Activated naive CD4-positive, alpha-beta T cell treated with anti-CD3 and anti-CD28 coated beads for 36 hours (primary cell): ENCODE measurements around the gene ZC3H11A. TPM values are rescaled to one million over a fixed set of nuclear protein-coding genes. Genes with fewer than 3 reads are reported as not detected.
"Not testable (repeated sequence)": the region's sequence is repeated elsewhere in the genome, so short reads cannot be mapped to it uniquely, and the experiment has no call there.

ENCODE experiments used
- CTCF ChIA-PET: fragments of 350-600 bp; sonication (Branson Sonifier 250); formaldehyde crosslinking; loops from one replicate; lab custom pipeline; 2021; ENCODE audit warnings: antibody characterized with exemption; lab: Charles Lee
- DNase-seq: peaks from one replicate; pipeline ENCODE4 v3.0.0-alpha.2; 2020
- H3K27ac Mint-ChIP-seq: one replicate; pipeline ENCODE4 v1.8.0; 2021; ENCODE audit warnings: mild to moderate bottlenecking, mixed read lengths
- H3K27me3 Mint-ChIP-seq: one replicate; pipeline ENCODE4 v1.8.0; 2021; ENCODE audit warnings: low read depth, mixed read lengths
- H3K36me3 Mint-ChIP-seq: one replicate; pipeline ENCODE4 v1.8.0; 2021; ENCODE audit warnings: low read depth, mixed read lengths
- H3K4me1 Mint-ChIP-seq: one replicate; pipeline ENCODE4 v1.8.0; 2021; ENCODE audit warnings: low read depth, mixed read lengths
- H3K4me3 Mint-ChIP-seq: one replicate; pipeline ENCODE4 v1.8.0; 2021; ENCODE audit warnings: mild to moderate bottlenecking, moderate library complexity, mixed read lengths
- H3K9me3 Mint-ChIP-seq: one replicate; pipeline ENCODE4 v1.8.0; 2021; ENCODE audit warnings: mixed read lengths
- intact Hi-C: fragments of 100-400 bp; cut with micrococcal nuclease; formaldehyde crosslinking; loops from one replicate; pipeline ENCODE4 v1.15.1; 2023
- total RNA-seq, 2 experiments: library from RNA; stranded (reverse); gene quantifications; one replicate each; pipeline ENCODE4 v1.2.3, GENCODE V29; 2021

Gene ZC3H11A
- total RNA-seq, result 10 to 100 TPM; 78.4 to 80.9 TPM

DNA sequence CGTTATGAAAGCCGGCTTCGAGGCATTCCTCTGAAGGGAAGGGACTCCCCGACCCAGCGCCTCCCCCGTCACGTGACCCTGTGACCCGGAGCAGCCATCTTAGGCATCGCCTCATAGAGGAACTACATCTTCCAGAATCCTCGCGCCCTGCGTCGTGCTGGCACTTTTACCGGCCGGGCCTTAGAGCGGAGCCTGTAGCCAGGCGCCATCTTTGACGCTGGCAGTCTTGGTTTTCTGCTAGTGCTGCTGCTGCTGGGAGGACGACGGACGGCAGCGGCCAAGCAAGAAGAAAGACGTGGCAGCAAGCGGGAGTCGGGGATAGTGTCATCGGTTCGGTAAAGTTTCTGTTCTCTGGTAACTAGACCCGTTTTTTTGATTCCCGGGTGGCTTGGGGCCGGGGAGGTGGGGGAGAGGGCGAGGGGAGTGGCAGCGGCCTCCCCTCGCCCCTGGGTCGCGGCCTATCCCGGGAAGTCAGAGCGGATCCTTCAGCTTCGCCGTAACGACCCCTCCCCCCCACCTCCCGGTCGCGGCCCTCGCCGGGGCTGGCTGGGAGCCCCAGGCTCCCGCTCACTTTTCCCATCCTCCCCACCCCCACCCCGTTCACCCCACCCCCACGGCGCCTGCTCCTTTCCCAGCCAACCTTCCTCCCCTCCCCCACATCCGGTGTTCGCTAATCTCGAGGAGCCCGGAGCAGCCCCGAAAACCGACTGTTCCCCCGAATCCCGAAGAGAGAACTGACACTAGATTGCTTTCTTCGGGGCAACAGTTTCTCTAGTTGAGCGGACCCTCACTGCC is at the start of gene ZC3H11A, which contains the start of gene ZBED6:
TSS of gene ZC3H11A (plus strand) at position 183 of the 795 bp plus-strand sequence. CDS start 21,448 bp downstream, outside the sequence.
TSS of gene ZBED6 (plus strand) at position 183 of the 795 bp plus-strand sequence. CDS start 1,900 bp downstream, outside the sequence.
- H3K27ac Mint-ChIP-seq, result peak within 1 kb of the TSS; percentile 98
- CTCF ChIA-PET, result no interaction called here
- peak within 1 kb of the TSS; percentile 96 for H3K4me3 Mint-ChIP-seq
- no peaks in the 10 kb centered on the region for H3K9me3 Mint-ChIP-seq
- intact Hi-C loops, result loop anchor here (1.0 to 5.0 kb wide), 5 partner anchors 29 to 488 kb away; partner anchors contain the start of genes BTG2, LAX1 and SNRPE
- H3K27me3 Mint-ChIP-seq, result no peaks in the 10 kb centered on the region
- peaks cover 37% of the 10 kb centered on the region for H3K36me3 Mint-ChIP-seq
- peaks cover 47% of the 10 kb centered on the region for H3K4me1 Mint-ChIP-seq
- DNase-seq, result peak; percentile 100

DNA sequence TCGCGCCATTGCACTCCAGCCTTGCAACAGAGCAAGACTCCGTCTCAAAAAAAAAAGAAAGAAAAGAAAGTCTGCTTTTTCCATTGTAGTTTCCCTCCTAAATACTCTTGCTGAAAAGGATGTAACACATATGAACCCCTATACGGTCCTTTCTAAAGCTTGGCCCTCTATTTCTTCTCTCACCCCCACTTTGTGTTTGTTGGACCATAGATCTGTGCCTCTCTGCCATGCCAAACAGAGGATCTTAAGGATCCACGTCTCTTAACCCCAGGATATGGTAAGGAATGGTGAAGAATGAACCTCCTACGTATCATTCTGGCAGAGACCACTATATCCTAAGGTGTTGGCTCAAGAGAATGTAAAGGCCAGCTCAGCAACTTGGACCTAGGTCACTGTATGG is 49.1 kb upstream of the ZC3H11A start:
- Mint-ChIP-seq H3K9me3 (no peaks in the 10 kb centered on the region), H3K4me3 (no peak overlapping the region), H3K36me3 (no peaks in the 10 kb centered on the region), H3K27me3 (no peaks in the 10 kb centered on the region), H3K4me1 (peaks cover 19% of the 10 kb centered on the region), H3K27ac (no peak overlapping the region)
- intact Hi-C loops, result no loop called here
- DNase-seq, result no peak
- CTCF ChIA-PET, result no interaction called here

DNA sequence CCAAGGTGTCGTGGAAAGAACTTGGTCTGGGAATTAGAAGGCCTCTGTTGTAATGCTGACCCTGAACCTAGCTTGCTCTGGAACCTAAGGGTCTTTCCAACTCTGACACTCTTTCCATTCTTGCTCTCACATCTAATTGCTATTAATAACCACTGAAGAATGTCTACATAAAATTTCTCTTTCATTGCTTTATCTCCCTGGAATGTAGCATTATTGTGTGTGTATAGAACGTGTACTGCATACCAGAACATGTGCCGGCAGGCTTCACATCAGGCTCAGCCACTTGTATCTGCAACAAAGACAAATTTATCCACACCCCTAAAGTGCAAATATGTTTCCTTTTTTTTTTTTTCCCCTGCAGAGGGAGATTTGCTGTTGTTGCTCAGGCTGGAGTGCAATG is 44.4 kb upstream of the ZC3H11A start:
- Mint-ChIP-seq H3K4me1 (peaks cover 22% of the 10 kb centered on the region), H3K27ac (no peak overlapping the region), H3K9me3 (no peaks in the 10 kb centered on the region), H3K27me3 (no peaks in the 10 kb centered on the region), H3K4me3 (no peak overlapping the region), H3K36me3 (no peaks in the 10 kb centered on the region)
- CTCF ChIA-PET, result interaction anchor here (0.7 kb wide), 1 partner anchor 125 kb away, joined by 5 read pairs; the partner anchor contains the start of gene ATP2B4
- DNase-seq, result no peak
- intact Hi-C loops, result no loop called here

DNA sequence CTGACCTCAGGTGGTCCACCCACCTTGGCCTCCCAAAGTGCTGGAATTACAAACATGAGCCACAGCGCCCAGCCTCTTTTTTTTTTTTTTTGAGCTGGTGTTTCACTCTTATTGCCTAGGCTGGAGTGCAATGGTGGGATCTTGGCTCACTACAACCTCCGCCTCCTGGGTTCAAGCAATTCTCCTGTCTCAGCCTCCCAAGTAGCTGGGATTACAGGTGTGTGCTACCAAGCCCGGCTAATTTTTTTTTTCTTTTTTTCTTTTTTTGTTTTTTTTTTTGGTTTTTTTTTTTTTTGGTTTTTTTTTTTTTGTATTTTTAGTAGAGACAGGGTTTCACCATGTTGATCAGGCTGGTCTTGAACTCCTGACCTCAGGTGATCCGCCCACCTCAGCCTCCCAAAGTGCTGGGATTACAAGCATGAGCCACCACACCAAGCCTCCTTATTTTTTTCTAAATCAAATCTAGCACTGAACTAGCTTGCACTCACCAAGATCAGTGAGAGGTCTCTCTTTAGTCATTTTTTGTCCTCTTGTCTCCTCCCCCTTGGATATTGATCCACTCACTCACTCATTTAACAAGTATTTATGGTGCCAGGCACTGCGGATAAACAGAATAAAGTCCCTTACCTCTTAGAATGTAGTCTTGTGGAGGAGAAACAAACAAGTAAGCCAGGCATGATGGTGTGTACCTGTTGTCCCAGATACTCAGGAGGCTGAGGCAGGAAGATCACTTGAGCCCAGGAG is 43.6 kb upstream of the ZC3H11A start:
- DNase-seq, H3K27me3 Mint-ChIP-seq, H3K36me3 Mint-ChIP-seq, H3K27ac Mint-ChIP-seq, H3K9me3 Mint-ChIP-seq, H3K4me3 Mint-ChIP-seq, intact Hi-C loops: not testable (repeated sequence)
- H3K4me1 Mint-ChIP-seq, result peaks cover 24% of the 10 kb centered on the region
- CTCF ChIA-PET, result interaction anchor here (0.7 kb wide), 1 partner anchor 125 kb away, joined by 5 read pairs; the partner anchor contains the start of gene ATP2B4

DNA sequence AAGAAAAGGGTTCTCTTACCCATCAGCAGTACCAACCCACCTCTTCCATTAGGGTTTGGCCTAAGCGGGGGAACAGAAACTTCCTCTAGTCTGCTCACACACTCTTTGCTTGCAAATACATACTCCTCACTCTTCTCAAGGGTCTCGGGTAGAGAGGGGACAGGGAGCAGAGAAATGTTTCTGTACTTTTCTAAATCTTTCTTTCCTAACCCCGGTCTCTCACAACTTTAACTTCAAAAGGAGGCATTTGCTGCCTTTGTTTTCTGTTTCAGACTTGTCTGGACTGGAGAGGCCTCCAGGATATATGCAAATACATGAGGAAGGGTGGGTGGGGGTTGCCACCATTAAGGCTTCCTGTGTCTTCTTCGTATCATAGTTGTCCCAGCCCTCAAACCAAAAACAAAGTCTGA is 41.0 kb upstream of the ZC3H11A start:
- Mint-ChIP-seq H3K9me3 (no peaks in the 10 kb centered on the region), H3K4me3 (no peak overlapping the region), H3K4me1 (peaks cover 24% of the 10 kb centered on the region), H3K27me3 (no peaks in the 10 kb centered on the region), H3K27ac (peak overlapping the region; percentile 88), H3K36me3 (no peaks in the 10 kb centered on the region)
- intact Hi-C loops, result loop anchor here (1.0 kb wide), 1 partner anchor 11 kb away; the partner anchor contains the start of gene LAX1
- peak; percentile 69 for DNase-seq
- CTCF ChIA-PET, result no interaction called here

DNA sequence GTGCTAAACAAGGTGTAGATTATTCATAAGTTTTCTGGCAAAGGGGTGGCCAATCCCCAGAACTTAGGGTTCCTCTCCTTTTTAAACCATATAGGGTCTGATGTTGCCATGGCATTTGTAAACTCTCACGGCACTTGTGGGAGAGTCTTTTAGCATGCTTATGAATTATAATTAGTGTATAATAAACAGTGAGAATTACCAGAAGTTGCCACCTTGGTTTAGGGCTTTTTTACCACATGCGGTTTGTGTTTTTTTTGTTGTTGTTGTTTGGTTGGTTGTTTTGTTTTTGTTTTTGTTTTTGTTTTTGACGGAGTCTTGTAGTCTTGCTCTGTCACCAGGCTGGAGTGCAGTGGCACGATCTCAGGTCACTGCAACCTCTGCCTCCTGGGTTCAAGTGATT is 39.4 kb upstream of the ZC3H11A start:
- Mint-ChIP-seq H3K27me3 (no peaks in the 10 kb centered on the region), H3K36me3 (no peaks in the 10 kb centered on the region), H3K27ac (no peak overlapping the region), H3K9me3 (no peaks in the 10 kb centered on the region), H3K4me1 (peaks cover 24% of the 10 kb centered on the region), H3K4me3 (no peak overlapping the region)
- CTCF ChIA-PET, result no interaction called here
- intact Hi-C loops, result no loop called here
- DNase-seq, result no peak

DNA sequence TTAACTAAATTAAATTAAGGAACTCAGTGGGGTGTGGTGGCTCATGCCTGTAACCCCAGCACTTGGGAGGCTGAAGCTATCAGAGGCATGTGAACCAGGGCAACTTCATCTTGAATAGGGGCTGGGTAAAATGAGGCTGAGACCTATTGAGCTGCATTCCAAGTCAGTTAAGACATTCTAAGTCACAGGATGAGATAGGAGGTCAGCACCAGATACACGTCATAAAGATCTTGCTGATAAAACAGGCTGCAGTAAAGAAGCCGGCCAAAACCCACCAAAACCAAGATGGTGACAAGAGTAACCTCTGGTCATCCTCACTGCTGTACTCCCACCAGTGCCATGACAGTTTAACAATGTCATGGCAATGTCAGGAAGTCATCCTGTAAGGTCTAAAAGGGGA is 36.7 kb upstream of the ZC3H11A start:
- DNase-seq, H3K4me3 Mint-ChIP-seq, H3K27me3 Mint-ChIP-seq, H3K27ac Mint-ChIP-seq, intact Hi-C loops, H3K9me3 Mint-ChIP-seq, H3K36me3 Mint-ChIP-seq: not testable (repeated sequence)
- peaks cover 26% of the 10 kb centered on the region for H3K4me1 Mint-ChIP-seq
- CTCF ChIA-PET, result interaction anchor here (0.6 kb wide), 1 partner anchor 272 kb away, joined by 3 read pairs; no protein-coding TSS in a partner anchor

DNA sequence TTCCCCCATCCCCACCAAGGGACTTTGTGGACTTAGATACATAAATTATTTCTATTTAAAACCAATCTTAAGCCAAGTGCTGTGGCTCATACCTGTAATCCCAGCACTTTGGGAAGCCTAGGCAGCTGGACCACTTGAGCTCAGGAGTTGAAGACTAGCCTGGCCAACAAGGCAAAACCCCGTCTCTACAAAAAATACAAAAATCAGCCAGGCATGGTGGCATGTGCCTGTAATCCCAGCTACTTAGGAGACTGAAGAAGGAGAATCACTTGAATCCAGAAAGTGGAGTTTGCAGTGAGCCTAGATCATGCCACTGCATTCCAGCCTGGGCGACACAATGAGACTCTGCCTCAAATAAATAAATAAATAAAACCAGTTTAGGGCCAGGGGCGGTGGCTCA is 34.9 kb upstream of the ZC3H11A start:
- Mint-ChIP-seq H3K27me3 (no peaks in the 10 kb centered on the region), H3K9me3 (no peaks in the 10 kb centered on the region), H3K27ac (no peak overlapping the region), H3K4me3 (no peak overlapping the region), H3K4me1 (peaks cover 25% of the 10 kb centered on the region), H3K36me3 (no peaks in the 10 kb centered on the region)
- intact Hi-C loops, result loop anchor here (10.0 kb wide), 1 partner anchor 476 kb away; no protein-coding TSS in a partner anchor
- CTCF ChIA-PET, result no interaction called here
- DNase-seq, result no peak

DNA sequence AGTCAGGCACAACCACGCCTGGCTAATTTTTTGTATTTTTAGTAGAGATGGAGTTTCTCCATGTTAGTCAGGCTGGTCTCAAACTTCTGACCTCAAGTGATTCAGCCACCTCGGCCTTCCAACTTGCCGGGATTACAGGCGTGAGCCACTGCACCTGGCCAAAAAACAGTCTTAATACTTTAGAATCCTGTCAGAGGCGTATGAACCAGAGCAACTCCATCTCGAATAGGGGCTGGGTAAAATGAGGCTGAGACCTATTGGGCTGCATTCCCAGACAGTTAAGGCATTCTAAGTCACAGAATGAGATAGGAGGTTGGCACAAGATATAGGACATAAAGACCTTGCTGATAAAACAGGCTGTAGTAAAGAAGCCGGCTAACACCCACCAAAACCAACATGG is 33.5 kb upstream of the ZC3H11A start:
- H3K9me3 Mint-ChIP-seq, DNase-seq, H3K4me3 Mint-ChIP-seq, H3K36me3 Mint-ChIP-seq, CTCF ChIA-PET, H3K27me3 Mint-ChIP-seq: not testable (repeated sequence)
- intact Hi-C loops, result loop anchor here (10.0 kb wide), 1 partner anchor 477 kb away; no protein-coding TSS in a partner anchor
- Mint-ChIP-seq H3K27ac (peak overlapping the region; percentile 46), H3K4me1 (peaks cover 29% of the 10 kb centered on the region)

DNA sequence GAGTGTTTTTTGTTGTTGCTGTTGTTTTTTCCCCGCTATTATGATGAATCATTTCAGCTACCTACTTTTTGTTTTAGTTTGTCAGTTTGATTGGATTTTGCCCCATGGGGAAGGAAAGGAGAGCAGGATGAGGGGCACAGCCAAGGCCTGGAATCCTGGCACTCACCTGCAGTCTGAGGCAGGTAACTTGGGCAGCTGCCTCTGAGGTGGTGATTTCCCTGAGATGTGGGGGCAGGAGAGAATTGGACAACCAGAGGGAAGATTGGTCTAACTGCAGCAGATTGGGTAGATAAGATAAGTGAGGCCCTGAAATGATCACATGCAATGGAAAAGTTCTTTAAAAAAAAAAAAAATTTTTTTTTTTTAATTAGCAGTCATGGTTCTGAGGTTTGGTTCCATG is 31.9 kb upstream of the ZC3H11A start:
- H3K4me1 Mint-ChIP-seq, result peaks cover 34% of the 10 kb centered on the region
- no peak for DNase-seq
- peak overlapping the region; percentile 99 for H3K27ac Mint-ChIP-seq
- no peaks in the 10 kb centered on the region for H3K27me3 Mint-ChIP-seq
- CTCF ChIA-PET, result interaction anchor here (0.6 kb wide), 2 partner anchors 28 to 55 kb away, joined by 3 to 4 read pairs; no protein-coding TSS in a partner anchor
- H3K36me3 Mint-ChIP-seq, result peaks cover 5% of the 10 kb centered on the region
- H3K9me3 Mint-ChIP-seq, result no peaks in the 10 kb centered on the region
- intact Hi-C loops, result loop anchor here (10.0 kb wide), 1 partner anchor 479 kb away; no protein-coding TSS in a partner anchor
- H3K4me3 Mint-ChIP-seq, result no peak overlapping the region

DNA sequence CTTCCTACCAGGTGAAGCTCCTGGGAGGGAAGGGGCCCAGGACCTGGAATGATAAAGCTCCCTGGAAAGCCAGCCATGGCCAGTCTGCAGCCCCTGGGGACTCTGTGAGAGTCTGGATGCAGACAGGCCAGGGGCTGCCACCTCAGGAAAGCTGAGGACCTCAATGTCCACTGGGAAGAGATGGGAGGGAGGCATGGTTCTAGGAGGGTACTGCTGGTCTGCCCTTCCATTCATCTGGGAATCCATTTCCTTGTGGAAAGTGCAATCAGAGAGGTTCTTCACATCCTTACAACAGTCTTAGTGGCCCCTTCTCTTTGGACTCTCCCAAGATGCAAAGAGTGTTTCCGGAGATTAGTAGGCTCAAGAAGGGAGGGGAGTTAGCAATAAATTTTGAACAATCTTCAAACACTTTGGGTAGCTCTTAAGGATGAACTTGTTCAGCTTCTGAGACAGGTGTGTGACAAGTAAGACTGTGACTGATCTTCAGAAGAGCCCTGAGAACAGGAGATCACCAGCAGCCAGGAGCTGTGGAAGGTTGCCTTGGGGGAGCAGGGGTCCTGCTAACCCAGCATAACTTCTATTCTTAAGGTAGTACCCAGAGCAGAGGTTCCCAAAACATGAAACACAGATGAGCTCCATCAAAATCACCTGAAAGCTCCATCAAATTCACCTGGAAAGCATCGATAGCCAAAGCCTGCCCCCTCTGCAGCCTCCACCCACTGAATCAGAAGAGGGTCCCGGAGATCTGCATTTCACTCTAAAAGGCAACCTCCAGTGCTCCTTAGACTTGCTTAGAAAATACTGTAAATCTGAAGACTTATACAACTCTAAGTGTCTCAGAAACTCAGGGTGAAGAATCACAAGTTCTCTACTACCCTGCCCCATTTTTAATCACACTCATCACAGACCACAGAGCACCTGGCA is 31.1 kb upstream of the ZC3H11A start:
- Mint-ChIP-seq H3K4me1 (peaks cover 39% of the 10 kb centered on the region), H3K27ac (peak overlapping the region; percentile 99), H3K9me3 (no peaks in the 10 kb centered on the region), H3K27me3 (no peaks in the 10 kb centered on the region), H3K36me3 (peaks cover 6% of the 10 kb centered on the region), H3K4me3 (peak overlapping the region; percentile 89)
- CTCF ChIA-PET, result interaction anchor here (0.6 to 1.5 kb wide), 6 partner anchors 8 to 138 kb away, joined by 3 to 8 read pairs (median 4); partner anchors contain the start of gene ATP2B4
- no peak for DNase-seq
- intact Hi-C loops, result loop anchor here (1.0 to 10.0 kb wide), 12 partner anchors 10 to 480 kb away; partner anchors contain the start of genes ATP2B4, ZBED6 and ZC3H11A
